HG02943 (cell line): ENCODE measurements around the gene COL5A3.
"Not testable (repeated sequence)": the region's sequence is repeated elsewhere in the genome, so short reads cannot be mapped to it uniquely, and the experiment has no call there.

Experiments used
- ATAC-seq: cut with Tn5 transposase; IDR thresholded peaks from one replicate; pipeline ENCODE4 v1.9.1; 2021; ENCODE audit warnings: mild to moderate bottlenecking, low read depth, moderate library complexity; ENCODE audit not compliant: unreplicated experiment

Gene COL5A3

DNA sequence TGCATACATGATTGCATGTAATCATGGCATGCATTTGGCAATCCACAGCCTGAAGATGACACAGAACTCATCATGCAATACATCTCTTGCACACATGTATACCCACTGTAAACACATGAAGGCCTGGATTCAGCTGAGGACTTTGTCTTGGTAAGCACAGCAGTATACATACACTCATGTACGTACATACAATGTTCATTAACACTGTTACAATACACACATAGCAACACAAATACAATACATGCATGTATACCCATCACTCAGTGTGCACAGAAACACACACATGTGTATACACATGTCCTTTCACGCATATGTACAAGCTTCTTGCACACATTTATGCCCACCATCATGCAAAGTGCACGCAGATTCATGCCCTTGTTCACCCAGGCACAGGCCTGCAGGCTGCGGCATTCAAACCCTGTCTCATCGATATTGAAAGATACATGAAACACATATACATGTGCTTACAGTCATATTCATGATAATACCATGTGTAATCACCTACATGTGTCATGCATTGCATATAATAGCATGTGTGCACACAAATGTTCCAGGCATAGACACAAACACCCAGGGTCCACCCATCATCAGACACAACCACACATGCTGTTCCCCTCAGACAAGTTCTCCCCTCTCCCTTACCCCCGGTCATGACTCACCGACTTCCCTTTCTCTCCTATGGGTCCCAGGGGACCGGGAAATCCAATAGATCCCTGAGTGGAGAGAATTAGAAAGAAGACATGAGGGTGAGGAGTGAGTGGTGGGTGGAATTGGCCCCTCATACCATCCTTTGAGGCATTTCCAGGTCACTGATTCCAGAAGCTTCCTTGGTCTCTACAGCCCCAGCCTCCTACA, 28.7 kb downstream of the COL5A3 start:
- ATAC-seq = no peak

DNA sequence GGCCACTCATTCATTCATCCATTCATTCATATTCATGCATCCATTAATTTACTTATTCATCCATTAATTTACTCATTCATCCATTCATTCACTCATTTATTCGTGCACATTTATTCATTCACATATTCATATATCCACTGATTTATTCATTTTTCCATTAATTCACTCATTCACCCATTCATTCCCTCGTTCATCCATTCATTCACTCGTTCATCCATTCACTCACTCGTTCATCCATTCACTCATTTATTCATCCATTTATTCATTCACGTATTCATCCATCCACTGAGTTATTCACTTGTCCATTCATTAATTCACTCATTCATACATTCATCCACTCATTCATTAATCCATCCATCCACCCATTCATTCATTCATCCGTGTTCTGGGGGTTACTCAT, 38.2 kb downstream of the COL5A3 start:
- ATAC-seq = no peak

- no peak for ATAC-seq
Measured at GRCh38 chr19:9971166-9971897, 39.0 kb downstream of the COL5A3 start.

- ATAC-seq = no peak
Measured at GRCh38 chr19:9970481-9970880, 39.8 kb downstream of the COL5A3 start.

DNA sequence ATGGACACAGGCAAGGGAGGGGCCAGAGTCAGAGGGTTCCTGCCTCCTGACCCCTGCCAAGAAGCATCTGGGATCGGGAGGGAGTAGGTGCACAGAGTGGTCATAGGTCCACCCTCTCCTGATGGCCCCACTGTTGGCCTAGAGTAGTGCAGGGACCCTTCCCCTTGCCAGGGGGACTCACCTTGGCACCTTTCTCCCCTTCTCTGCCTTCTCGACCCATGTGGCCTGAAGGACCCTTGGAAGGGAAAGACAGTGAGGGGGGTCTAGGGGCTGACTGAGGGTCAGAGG, 40.7 kb downstream of the COL5A3 start:
- no peak for ATAC-seq

- ATAC-seq = no peak
Measured at GRCh38 chr19:9968820-9969687, 41.2 kb downstream of the COL5A3 start.

GRCh38 chr19:9967326-9967725, 43.0 kb downstream of the COL5A3 start:
- no peak for ATAC-seq

GRCh38 chr19:9966448-9966847, 43.9 kb downstream of the COL5A3 start:
- ATAC-seq = no peak

DNA sequence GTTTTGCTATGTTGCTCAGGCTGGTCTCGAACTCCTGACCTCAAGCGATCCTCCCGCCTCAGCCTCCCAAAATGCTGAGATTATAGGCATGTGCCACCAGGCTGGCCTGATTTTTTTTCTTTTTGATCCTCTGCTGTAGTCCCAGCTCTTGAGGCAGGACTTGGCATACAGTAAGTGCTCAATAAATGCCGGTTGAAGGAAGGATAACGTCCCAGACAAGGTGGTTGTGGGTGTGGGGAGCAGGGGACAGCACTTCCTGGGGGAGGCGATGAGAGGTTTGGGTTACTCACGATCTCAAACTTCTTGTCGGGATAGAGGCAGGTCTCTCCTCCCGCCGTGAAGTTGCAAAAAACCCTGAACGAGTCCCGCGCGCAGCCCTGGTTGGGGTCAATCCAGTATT, 44.3 kb downstream of the COL5A3 start:
- ATAC-seq = no peak

DNA sequence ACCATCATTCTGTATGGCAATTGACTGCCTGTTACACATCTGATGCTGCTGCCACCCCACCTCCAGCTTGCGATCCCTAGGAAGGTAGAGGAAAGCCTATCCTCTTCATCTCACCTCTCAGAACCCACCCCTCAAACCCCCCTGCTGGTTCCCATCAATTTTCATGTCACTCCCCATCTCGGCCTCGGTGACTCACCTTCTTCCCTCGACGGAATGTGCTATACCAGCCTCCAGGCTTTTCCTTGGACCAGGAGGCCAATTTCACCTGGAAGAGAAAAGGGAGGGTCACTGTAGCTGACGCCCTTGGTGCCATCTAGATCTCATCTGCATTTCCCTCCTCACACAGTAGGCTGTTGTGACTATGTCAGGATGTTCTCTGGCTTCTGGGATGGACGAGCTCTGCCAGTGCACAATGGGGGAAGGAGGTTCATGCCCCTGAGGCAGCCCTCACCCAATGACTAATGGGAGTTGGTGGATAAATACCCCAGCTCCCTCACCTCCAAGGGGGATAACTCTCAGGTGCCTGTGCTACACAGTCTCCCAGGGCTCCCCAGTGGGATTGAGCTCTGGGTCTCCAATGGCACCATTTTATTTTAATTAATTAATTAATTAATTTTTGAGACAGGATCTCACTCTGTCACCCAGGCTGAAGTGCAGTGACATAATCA, 47.5 kb downstream of the COL5A3 start:
- ATAC-seq = no peak

GRCh38 chr19:9961103-9961502, 49.2 kb downstream of the COL5A3 start:
- no peak for ATAC-seq

GRCh38 chr19:9958379-9958821, 51.9 kb downstream of the COL5A3 start:
- no peak for ATAC-seq

- no peak for ATAC-seq
Measured at GRCh38 chr19:9956956-9957355, 53.3 kb downstream of the COL5A3 start.

- no peak for ATAC-seq
Measured at GRCh38 chr19:9953802-9954542, 56.3 kb downstream of the COL5A3 start.

DNA sequence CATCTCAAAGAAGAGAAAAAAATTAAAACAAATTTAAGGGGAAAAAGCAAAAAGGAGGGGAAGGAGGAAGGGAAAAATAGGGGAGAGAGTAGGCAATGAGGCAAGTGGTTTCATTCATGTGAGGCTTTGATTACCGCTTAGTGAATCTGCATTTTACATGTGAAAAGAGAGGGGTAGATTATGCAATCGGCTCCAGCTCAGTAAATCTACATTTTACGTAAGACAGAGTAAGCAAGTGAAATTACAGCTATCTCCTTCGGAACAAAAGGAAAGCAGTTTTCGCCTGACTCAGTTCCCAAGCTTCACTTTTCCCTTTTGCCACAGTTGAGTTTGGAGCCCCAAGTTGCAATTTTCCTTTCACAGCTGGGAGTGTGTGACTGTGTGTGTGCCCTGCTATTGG, 58.0 kb downstream of the COL5A3 start:
- no peak for ATAC-seq

GRCh38 chr19:9947441-9947840, 62.9 kb downstream of the COL5A3 start:
- no peak for ATAC-seq

- not testable (repeated sequence) for ATAC-seq
Measured at GRCh38 chr19:9946528-9947125, 63.7 kb downstream of the COL5A3 start.

GRCh38 chr19:9945319-9945966, 64.9 kb downstream of the COL5A3 start:
- no peak for ATAC-seq

DNA sequence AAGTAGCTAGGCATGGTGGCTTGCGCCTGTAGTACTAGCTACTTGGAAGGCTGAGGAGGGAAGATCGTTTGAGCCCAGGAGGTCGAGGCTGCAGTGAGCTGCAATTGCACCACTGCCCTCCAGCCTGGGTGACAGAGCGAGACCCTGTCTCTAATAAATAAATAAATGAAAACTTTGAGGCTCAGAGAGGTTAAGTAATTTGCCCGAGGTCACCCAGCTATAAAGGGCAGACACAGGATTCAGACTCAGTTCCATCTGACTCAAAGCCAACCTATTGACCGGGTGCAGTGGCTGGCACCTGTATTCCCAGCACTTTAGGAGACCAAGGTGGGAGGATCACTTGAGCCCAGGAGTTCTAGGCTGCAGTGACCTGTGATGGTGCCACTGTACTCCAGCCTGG, 66.6 kb downstream of the COL5A3 start:
- no peak for ATAC-seq
